Skeletal muscle satellite cell (primary cell): ENCODE results near the gene STEAP3.
A peak's percentile ranks its signal among the peaks of the same experiment; 100 is the strongest.

Source experiments
- H3K27me3 ChIP-seq: 2 replicates; pipeline ENCODE4 v1.7.0; 2013; ENCODE audit warnings: low read length; ENCODE audit not compliant: control insufficient read depth, insufficient read depth
- H3K36me3 ChIP-seq: 2 replicates; pipeline ENCODE4 v1.7.0; 2013; ENCODE audit warnings: mild to moderate bottlenecking, control low read depth, low read length; ENCODE audit not compliant: insufficient read depth
- H3K4me1 ChIP-seq: 2 replicates; pipeline ENCODE4 v1.7.0; 2013; ENCODE audit warnings: low read length; ENCODE audit not compliant: control insufficient read depth, insufficient read depth
- H3K4me2 ChIP-seq: 2 replicates; pipeline ENCODE4 v1.7.0; 2013; ENCODE audit warnings: mild to moderate bottlenecking, low read length
- H3K4me3 ChIP-seq: 2 replicates; pipeline ENCODE4 v1.7.0; 2013; ENCODE audit warnings: low read length
- H3K9ac ChIP-seq: 2 replicates; pipeline ENCODE4 v1.7.0; 2013; ENCODE audit warnings: mild to moderate bottlenecking, low read depth, low read length, moderate library complexity
- H3K9me3 ChIP-seq: replicated peaks from 2 replicates; pipeline ENCODE4 v1.7.0; 2013; ENCODE audit warnings: mild to moderate bottlenecking, control low read depth, low read length

STEAP3 gene

DNA sequence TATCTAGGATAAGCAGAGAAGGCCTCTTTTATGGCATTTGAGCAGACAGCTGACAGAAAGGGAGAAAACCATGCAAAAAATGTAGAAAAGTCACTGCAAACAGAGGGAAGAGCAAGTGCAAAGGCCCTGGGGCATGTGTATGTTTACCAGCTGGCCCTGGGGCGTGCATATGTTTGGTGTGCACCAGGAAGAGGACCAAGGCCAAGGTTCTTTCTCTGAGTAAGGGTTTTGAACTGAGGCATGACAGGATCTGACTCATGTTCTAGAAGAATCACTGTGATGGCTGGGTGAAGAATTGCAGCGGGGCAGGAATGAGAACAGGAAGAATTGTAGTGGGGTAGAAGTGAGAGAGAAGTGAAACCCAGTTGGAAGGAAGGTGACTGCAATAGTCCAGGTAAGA, 69.6 kb downstream of the STEAP3 start:
- no peak overlapping the region for H3K4me2 ChIP-seq
- H3K4me1 ChIP-seq, result no peaks in the 10 kb centered on the region
- H3K9ac ChIP-seq, result no peak overlapping the region
- no peaks in the 10 kb centered on the region for H3K36me3 ChIP-seq
- no peak overlapping the region for H3K4me3 ChIP-seq
- H3K9me3 ChIP-seq, result no peaks in the 10 kb centered on the region
- H3K27me3 ChIP-seq, result no peaks in the 10 kb centered on the region

DNA sequence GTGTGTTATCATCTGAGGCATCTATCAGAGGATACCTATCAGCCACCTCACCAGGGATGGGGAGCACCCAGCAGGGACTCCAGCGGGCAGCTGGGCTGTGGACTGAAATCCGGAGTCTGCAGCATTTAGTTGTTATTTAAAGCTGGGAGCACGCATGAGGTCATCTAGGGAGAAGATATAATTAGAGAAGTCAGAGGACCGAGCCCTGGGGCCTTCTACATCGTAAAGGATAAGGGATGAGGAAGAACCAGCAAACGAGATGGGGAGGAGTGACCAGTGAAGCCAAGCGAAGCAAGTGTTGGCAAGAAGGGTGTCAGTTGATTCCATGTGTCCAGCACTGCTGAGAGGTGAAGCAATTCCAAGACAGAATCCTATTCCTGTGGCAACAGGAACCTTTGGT, 70.3 kb downstream of the STEAP3 start:
- Histone ChIP-seq H3K4me2 (no peak overlapping the region), H3K9me3 (no peaks in the 10 kb centered on the region), H3K4me3 (no peak overlapping the region), H3K36me3 (no peaks in the 10 kb centered on the region), H3K9ac (no peak overlapping the region), H3K27me3 (no peaks in the 10 kb centered on the region), H3K4me1 (no peaks in the 10 kb centered on the region)

DNA sequence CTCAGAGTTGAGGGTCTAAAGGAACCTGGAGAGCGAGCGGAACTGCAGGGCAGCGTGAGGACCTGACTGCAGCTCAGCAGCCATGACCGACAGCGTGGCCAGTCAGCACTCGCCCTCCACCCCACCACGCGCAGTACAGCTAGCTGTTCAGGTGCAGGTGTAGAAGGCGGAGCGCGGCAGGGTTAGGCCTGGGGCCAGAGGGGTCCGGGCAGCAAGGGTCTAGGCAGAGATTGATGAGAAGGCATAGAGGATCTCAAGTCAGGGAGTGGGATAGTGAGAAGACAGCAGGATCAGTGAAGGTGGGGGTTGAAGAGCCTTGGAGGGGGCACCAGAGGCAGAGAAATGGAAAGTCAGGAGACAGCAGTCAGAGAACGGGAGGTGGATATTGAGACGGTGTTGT, 71.0 kb downstream of the STEAP3 start:
- H3K4me2 ChIP-seq, result no peak overlapping the region
- H3K4me1 ChIP-seq, result no peaks in the 10 kb centered on the region
- H3K9me3 ChIP-seq, result no peaks in the 10 kb centered on the region
- no peak overlapping the region for H3K4me3 ChIP-seq
- no peaks in the 10 kb centered on the region for H3K36me3 ChIP-seq
- no peaks in the 10 kb centered on the region for H3K27me3 ChIP-seq
- no peak overlapping the region for H3K9ac ChIP-seq

DNA sequence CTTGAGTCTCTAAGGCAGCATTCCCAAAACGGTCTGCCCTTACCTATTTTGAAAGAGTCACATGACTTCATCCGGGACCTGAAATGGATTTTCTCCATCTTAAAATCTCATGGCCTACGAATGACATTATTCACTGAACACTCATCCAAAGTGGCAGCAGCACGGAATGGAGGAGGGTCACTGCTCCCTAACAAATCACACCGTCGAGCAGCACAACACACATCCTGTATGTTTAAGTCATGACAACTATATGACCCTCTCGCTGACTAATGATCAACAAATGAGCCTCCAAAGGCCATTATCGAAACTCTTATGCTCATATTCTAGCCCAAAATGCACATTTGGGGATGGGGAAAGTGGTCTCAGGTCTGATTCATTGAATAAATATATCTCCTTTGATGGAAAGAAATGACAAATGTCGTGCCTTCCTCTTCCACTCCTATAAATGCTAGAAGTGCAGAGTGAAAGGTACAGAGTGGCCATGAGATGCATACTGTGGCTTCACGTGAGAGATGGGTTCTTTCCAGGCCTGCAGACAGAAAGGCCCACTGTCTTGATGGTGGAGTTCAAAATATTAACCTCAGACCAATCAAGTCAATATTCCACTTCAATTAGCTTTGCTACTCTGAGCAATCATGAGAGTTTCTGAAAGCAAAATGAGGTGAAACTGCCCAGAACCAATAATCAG, 72.2 kb downstream of the STEAP3 start:
- Histone ChIP-seq H3K4me3 (no peak overlapping the region), H3K4me2 (no peak overlapping the region), H3K9ac (no peak overlapping the region), H3K9me3 (no peaks in the 10 kb centered on the region), H3K4me1 (no peaks in the 10 kb centered on the region), H3K27me3 (no peaks in the 10 kb centered on the region), H3K36me3 (no peaks in the 10 kb centered on the region)

DNA sequence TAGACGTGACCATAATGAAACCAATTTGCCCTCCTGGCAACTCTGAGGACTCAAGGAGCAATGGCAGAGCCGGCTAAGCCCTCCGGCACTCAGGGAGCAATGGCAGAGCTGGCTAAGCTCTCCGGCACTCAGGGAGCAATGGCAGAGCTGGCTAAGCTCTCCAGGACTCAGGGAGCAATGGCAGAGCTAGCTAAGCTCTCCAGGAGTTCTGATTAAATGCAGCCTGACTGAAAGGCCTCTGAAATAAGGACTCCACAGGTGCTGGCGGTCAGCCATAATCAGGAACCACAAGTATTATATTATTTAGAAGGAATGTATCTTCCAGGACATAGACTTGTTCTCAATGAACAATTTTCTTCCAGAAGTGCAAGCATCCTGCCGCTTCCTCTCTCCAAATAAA, 77.8 kb downstream of the STEAP3 start:
- Histone ChIP-seq H3K9me3 (no peaks in the 10 kb centered on the region), H3K4me2 (no peak overlapping the region), H3K4me3 (no peak overlapping the region), H3K9ac (no peak overlapping the region), H3K27me3 (no peaks in the 10 kb centered on the region), H3K4me1 (peaks cover 5% of the 10 kb centered on the region), H3K36me3 (no peaks in the 10 kb centered on the region)

DNA sequence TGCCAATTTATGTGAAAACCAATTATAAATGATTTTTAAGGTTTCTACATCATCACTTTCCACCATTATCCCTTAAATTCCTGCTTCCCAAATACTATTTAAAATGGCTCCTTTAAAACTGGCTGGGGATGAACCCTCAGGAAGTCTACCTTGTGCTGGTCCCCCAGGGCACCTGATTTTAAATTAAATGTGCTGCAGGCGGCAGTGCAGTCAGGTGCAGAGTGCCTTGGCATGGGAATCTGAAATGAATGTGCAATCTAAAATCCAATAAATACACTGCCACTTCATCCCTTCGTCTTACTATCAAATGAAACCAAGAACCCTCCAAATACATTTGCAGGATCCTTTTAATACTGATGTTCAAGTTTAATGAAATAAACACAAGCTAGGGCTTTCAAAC, 81.2 kb downstream of the STEAP3 start:
- Histone ChIP-seq H3K36me3 (no peaks in the 10 kb centered on the region), H3K4me1 (peaks cover 5% of the 10 kb centered on the region), H3K27me3 (no peaks in the 10 kb centered on the region), H3K4me3 (no peak overlapping the region), H3K4me2 (no peak overlapping the region), H3K9me3 (no peaks in the 10 kb centered on the region), H3K9ac (no peak overlapping the region)

DNA sequence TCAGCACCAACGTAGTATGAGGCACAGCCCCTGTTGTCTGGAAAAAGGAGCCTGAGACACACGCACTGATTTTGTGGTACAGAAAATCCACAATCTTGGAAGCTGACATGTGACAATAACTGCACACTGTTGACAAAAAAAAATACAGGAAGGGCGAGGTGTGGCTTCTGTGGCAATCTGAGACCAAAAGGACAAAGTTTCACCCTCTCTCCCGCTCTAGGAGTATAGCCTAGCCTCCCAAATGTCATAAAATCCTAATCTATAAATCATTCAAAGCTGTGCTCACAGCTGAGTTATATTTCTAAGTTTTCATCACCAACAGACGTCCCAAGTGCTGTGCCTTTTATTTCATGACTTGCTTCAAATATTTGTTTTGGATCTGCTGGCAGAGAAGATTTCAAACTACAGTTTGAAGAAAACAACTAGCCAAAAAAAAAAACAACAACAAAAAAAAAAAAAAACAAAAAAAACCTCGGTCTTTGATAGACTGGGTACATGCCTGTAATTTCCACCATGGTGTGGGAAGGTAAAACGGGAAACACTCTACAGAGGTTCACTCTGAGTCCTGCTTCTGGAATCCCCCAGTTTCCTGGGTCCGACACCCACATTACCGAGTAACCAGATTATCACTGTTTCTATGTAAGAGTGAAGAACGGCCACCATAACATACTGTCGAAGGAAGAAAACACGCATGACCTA, 82.0 kb downstream of the STEAP3 start:
- Histone ChIP-seq H3K9ac (no peak overlapping the region), H3K4me1 (peaks cover 5% of the 10 kb centered on the region), H3K4me2 (peak overlapping the region; percentile 69), H3K4me3 (no peak overlapping the region), H3K9me3 (no peaks in the 10 kb centered on the region), H3K36me3 (no peaks in the 10 kb centered on the region), H3K27me3 (no peaks in the 10 kb centered on the region)

DNA sequence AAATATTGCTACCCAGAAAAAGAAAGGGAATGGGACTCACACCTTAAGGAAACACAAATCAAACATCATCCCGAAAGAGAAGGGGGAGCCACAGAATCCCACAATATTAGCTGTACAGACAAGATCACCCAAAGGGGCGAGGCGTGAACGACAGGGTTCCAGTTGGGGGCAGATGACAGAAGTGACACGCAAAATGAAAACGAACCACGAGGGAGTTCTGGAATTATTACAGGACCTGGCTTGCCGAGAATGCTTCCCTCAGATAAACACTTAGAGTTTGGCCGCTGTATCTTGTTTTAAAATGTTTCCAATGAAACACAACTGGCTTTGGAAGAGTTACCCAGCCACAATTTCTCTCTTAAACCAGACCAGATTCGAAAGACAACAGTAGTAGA, 82.6 kb downstream of the STEAP3 start:
- no peaks in the 10 kb centered on the region for H3K27me3 ChIP-seq
- no peaks in the 10 kb centered on the region for H3K9me3 ChIP-seq
- H3K9ac ChIP-seq, result no peak overlapping the region
- H3K4me3 ChIP-seq, result peak overlapping the region; percentile 40
- peaks cover 5% of the 10 kb centered on the region for H3K4me1 ChIP-seq
- H3K36me3 ChIP-seq, result no peaks in the 10 kb centered on the region
- H3K4me2 ChIP-seq, result peak overlapping the region; percentile 69

DNA sequence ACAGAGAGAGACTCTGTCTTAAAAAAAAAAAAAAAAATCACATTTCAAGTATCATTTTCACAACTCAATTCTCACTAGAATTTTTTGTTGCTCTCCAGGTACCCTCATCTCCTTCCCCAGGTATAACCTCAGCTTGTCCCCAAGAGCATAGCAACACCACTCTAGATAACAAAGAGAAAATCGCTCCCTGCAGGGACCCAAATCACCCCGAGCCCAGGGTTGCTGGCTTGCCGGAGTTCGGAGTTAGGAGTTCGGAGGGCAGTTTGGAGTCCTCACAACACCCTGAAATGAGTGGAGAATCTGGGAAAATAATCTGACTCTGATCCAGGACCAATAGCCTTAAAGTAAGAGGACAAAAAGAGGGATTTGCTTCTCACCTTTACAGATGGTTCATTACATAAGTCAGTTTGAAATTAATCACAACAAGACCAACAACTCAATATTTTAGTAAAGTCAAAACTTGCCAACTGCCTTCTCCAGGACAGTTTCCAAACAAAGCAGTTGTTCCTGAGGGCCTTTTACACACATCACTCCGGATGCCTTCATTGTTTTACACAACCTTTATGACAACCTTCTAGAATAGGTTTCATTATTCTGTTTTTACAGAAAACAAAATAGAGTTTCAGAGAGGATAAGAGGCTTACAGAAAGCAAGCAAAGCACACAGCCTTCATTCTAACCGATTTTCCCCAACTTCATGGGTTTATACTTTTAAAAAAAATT, 83.9 kb downstream of the STEAP3 start:
- H3K4me2 ChIP-seq, result no peak overlapping the region
- no peaks in the 10 kb centered on the region for H3K27me3 ChIP-seq
- no peaks in the 10 kb centered on the region for H3K9me3 ChIP-seq
- no peak overlapping the region for H3K4me3 ChIP-seq
- H3K4me1 ChIP-seq, result peaks cover 5% of the 10 kb centered on the region
- no peaks in the 10 kb centered on the region for H3K36me3 ChIP-seq
- no peak overlapping the region for H3K9ac ChIP-seq

DNA sequence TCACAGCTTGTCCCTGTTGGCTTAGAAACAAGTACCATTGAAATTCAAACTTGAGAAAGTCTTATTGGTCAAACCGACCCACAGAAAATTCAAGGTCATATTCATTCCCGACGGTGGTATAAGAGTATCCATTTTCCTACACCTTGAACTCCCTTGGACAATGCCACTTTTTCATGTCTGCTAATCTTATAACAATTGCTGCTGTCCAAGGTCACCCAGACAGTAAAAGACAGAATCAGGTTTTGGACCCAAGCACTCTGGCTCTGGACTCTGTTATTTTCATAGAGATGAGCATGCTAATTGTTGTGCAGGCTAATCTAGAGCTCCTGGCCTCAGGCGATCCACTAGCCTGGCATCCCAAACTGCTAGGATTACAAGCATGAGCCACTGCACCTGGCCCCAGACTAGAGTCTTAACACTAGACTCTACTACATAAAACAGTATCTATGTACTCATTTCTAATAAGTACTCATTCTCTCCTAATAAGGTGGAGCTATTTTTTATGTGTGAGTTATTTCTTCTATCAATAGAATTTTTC, 85.2 kb downstream of the STEAP3 start:
- Histone ChIP-seq H3K4me3 (no peak overlapping the region), H3K9ac (no peak overlapping the region), H3K27me3 (no peaks in the 10 kb centered on the region), H3K36me3 (no peaks in the 10 kb centered on the region), H3K4me2 (no peak overlapping the region), H3K4me1 (peaks cover 5% of the 10 kb centered on the region), H3K9me3 (no peaks in the 10 kb centered on the region)

DNA sequence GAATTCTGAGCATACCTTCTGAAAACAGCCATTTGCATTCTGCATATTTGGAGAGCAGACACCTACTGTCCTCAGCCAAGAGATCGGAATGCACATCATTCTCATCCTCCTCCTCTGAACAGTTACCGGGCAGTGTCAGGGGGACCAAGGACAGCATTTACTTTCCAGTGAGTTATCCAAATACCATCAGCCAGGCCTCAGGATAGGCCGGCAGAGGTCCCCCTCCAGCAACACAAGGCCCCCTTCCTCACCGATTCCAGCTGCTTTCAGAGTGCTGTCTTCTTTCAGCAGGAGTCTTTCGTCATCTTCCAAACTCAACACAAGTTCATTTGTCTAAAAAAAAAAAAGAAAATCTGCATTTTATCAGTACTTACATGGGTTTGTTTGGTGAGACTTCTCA, 87.7 kb downstream of the STEAP3 start:
- Histone ChIP-seq H3K4me3 (no peak overlapping the region), H3K36me3 (no peaks in the 10 kb centered on the region), H3K27me3 (no peaks in the 10 kb centered on the region), H3K4me2 (no peak overlapping the region), H3K4me1 (peaks cover under 1% of the 10 kb centered on the region), H3K9ac (no peak overlapping the region), H3K9me3 (no peaks in the 10 kb centered on the region)
